Measurements from ENCODE around the gene ASB18.

ASB18 gene

DNA sequence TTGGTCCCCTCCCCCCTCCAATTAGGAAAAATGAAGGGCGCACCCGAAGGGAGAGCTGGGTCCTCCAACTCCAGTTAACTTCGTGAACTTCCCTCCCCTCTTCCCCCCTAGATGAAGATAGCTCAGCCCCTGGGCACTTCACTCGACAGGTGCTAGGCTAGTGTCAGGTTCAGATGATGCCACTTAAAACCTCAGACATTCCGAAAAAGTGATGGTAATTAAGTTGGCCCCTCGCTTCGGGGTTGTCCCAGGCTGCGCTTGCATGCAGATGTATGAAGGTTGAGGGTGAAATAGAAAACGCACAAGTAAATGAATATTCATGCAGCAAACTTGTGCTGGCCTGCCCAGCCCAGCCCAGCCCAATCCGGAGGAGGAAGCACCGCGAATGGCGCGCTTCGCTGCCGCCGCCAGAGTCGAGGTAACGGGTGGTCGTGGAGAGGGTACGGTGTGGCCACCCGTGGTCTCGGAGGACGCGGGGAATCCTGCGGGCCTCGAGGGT lies 93.0 kb downstream of the ASB18 start:
- TF ChIP-seq, protein P1, sequence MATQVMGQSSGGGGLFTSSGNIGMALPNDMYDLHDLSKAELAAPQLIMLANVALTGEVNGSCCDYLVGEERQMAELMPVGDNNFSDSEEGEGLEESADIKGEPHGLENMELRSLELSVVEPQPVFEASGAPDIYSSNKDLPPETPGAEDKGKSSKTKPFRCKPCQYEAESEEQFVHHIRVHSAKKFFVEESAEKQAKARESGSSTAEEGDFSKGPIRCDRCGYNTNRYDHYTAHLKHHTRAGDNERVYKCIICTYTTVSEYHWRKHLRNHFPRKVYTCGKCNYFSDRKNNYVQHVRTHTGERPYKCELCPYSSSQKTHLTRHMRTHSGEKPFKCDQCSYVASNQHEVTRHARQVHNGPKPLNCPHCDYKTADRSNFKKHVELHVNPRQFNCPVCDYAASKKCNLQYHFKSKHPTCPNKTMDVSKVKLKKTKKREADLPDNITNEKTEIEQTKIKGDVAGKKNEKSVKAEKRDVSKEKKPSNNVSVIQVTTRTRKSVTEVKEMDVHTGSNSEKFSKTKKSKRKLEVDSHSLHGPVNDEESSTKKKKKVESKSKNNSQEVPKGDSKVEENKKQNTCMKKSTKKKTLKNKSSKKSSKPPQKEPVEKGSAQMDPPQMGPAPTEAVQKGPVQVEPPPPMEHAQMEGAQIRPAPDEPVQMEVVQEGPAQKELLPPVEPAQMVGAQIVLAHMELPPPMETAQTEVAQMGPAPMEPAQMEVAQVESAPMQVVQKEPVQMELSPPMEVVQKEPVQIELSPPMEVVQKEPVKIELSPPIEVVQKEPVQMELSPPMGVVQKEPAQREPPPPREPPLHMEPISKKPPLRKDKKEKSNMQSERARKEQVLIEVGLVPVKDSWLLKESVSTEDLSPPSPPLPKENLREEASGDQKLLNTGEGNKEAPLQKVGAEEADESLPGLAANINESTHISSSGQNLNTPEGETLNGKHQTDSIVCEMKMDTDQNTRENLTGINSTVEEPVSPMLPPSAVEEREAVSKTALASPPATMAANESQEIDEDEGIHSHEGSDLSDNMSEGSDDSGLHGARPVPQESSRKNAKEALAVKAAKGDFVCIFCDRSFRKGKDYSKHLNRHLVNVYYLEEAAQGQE (IDR thresholded peaks at IDR 0.05; ENCODE audit: insufficient read depth in 1 of 2, low read depth in 2 of 2, low read length in 2 of 2), result no peak
- no peak for TF ChIP-seq POLR2AphosphoS5 (IDR thresholded peaks at IDR 0.05; ENCODE audit: low read depth, low read length)
- TF ChIP-seq TAF1 (IDR thresholded peaks at IDR 0.05; ENCODE audit: borderline replicate concordance, insufficient read depth, low read length), result no peak
- no peak for TF ChIP-seq SIN3A (IDR thresholded peaks at IDR 0.05; ENCODE audit: borderline replicate concordance, insufficient read depth, low read length)
- TF ChIP-seq FOXP2 (optimal IDR thresholded peaks at IDR 0.05; ENCODE audit: borderline replicate concordance, extremely low read depth, extremely low read length, insufficient read depth), result no peak

DNA sequence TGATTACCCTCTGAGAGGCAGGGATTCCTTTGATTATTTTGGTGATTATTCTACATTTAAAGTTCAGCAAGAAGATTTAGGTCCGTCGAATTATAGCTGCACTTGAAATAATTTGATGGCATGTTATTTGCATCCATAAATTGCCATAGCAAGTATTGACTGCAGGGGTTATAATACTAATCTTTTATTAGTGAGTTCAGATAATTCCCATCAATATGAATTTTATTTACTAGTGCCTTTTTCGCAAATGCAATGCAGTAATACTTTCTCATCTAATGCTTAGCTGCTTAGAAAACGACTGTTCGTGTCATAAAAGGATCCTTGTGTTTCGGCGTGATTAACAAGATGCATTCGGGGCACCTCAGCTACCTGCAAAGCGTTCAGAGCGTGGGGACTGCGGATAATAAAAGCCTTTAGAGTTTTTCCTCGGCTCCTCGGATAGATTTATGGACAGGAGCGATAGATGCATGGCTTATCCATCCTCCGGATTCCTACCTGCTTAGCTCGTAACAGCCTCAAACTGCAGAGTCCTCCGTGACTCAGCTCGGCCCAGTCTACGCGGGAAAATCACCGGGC lies 93.5 kb downstream of the ASB18 start:
- TF ChIP-seq TAF1 (IDR thresholded peaks at IDR 0.05; ENCODE audit: borderline replicate concordance, insufficient read depth, low read length) (no peak), FOXP2 (optimal IDR thresholded peaks at IDR 0.05; ENCODE audit: borderline replicate concordance, extremely low read depth, extremely low read length, insufficient read depth) (no peak), SIN3A (IDR thresholded peaks at IDR 0.05; ENCODE audit: borderline replicate concordance, insufficient read depth, low read length) (no peak), POLR2AphosphoS5 (IDR thresholded peaks at IDR 0.05; ENCODE audit: low read depth, low read length) (no peak)
- TF ChIP-seq, protein P1 (IDR thresholded peaks at IDR 0.05; ENCODE audit: insufficient read depth in 1 of 2, low read depth in 2 of 2, low read length in 2 of 2), result no peak

DNA sequence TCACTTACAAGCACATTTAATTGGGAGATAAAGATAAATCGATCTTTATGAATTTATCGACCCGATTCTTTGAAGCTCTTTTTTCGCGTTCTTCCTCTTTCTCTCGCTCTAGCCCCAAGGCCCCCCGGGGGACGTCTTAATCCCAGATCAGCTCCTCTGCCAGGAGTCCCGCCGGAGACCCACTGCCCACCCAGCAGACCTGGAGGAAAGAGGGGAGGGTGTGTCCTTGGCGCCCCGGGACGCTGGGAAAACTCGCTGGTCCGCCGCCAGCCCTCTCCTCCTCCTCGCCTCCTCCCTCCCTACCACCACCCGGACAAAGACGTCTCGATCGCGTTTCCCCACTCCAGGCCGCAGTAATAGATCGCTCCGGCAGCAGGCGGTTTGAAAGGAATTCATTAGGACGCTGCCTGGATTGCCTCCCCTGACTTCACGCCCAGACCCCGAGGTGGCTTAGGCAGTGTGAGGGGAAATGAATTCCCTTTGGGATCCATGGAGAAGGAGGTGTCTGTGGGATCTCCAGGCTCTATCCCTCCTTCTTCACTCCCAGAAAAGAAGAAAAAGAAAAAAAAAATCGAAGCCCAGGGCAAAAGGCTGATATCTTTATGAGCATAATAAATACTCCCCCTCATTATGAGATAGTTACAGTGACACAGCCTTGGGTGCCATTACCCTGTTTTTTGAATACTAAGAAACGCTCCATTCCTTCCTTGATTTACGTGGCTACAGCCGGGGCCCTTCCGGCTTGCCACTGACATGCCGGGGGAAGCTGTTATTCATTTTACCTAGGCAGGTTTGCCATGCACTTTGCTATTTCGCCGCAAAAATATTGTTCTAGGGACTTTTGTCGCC lies 94.2 kb downstream of the ASB18 start:
- TF ChIP-seq POLR2AphosphoS5 (IDR thresholded peaks at IDR 0.05; ENCODE audit: low read depth, low read length), result no peak
- no peak for TF ChIP-seq SIN3A (IDR thresholded peaks at IDR 0.05; ENCODE audit: borderline replicate concordance, insufficient read depth, low read length)
- no peak for TF ChIP-seq FOXP2 (optimal IDR thresholded peaks at IDR 0.05; ENCODE audit: borderline replicate concordance, extremely low read depth, extremely low read length, insufficient read depth)
- TF ChIP-seq, protein P1 (IDR thresholded peaks at IDR 0.05; ENCODE audit: insufficient read depth in 1 of 2, low read depth in 2 of 2, low read length in 2 of 2), result no peak
- TF ChIP-seq TAF1 (IDR thresholded peaks at IDR 0.05; ENCODE audit: borderline replicate concordance, insufficient read depth, low read length), result no peak

- TF ChIP-seq, protein P1 (IDR thresholded peaks at IDR 0.05; ENCODE audit: insufficient read depth in 1 of 2, low read depth in 2 of 2, low read length in 2 of 2), result no peak
- no peak for TF ChIP-seq POLR2AphosphoS5 (IDR thresholded peaks at IDR 0.05; ENCODE audit: low read depth, low read length)
- no peak for TF ChIP-seq FOXP2 (optimal IDR thresholded peaks at IDR 0.05; ENCODE audit: borderline replicate concordance, extremely low read depth, extremely low read length, insufficient read depth)
- TF ChIP-seq SIN3A (IDR thresholded peaks at IDR 0.05; ENCODE audit: borderline replicate concordance, insufficient read depth, low read length), result no peak
- no peak for TF ChIP-seq TAF1 (IDR thresholded peaks at IDR 0.05; ENCODE audit: borderline replicate concordance, insufficient read depth, low read length)
Measured at GRCh38 chr2:236169151-236169721, 95.0 kb downstream of the ASB18 start.
